ENCODE results near the gene PLEKHO2. TPM values are rescaled to one million over a fixed set of nuclear protein-coding genes. Genes with fewer than 3 reads are reported as not detected.
"Not testable (repeated sequence)": the region's sequence is repeated elsewhere in the genome, so short reads cannot be mapped to it uniquely, and the experiment has no call there.

PLEKHO2 gene, protein sequence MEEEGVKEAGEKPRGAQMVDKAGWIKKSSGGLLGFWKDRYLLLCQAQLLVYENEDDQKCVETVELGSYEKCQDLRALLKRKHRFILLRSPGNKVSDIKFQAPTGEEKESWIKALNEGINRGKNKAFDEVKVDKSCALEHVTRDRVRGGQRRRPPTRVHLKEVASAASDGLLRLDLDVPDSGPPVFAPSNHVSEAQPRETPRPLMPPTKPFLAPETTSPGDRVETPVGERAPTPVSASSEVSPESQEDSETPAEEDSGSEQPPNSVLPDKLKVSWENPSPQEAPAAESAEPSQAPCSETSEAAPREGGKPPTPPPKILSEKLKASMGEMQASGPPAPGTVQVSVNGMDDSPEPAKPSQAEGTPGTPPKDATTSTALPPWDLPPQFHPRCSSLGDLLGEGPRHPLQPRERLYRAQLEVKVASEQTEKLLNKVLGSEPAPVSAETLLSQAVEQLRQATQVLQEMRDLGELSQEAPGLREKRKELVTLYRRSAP
- total RNA-seq, result 33.4 and 34.7 TPM in 2 replicates

DNA sequence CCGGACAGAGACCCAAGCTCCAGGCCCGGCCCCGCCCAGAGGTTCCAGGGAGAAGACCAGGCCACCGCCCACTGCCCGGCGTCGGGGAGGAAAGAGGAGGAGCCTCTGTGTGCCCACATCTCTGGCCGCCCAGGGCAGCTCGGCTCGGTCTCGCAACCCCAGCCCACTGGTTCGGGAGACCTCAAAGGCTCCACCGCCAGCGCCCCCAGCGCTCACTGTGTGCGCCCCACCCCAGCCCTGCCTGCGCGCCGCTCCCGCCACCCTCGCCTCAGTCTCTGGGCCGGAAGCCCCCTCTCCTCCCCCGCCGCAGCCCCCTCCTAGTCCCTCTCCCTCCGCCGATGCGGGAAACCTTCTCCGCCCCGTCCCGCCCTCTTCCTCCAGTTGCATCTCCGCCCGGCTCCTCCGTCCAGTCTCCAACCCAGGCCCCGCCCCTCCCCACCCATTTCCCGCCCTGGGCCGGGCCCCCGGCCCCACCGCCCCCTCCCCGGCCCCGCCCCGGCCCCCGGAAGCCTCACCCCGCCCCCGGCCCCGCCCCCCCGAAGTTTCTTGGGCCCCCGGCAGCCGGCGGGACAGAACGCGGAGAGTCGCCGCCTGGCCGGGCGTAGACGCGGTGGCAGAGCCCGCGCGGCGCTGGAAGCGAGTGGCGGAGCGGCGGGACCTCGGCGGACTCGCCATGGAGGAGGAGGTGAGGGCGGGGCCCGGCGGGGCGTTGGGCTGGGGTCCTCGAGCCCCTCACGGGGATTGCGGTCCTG lies at the start of gene PLEKHO2:
Gene PLEKHO2, plus strand, starts transcription at position 572 of the 752 bp plus-strand sequence. Its CDS starts 102 bp downstream, at position 674.
- intact Hi-C loops (cut with micrococcal nuclease), result loop anchor here (1.0 to 5.0 kb wide), 7 partner anchors 16 to 689 kb away; partner anchors contain the start of genes PARP16, PIF1, SNX22 and SPG21

DNA sequence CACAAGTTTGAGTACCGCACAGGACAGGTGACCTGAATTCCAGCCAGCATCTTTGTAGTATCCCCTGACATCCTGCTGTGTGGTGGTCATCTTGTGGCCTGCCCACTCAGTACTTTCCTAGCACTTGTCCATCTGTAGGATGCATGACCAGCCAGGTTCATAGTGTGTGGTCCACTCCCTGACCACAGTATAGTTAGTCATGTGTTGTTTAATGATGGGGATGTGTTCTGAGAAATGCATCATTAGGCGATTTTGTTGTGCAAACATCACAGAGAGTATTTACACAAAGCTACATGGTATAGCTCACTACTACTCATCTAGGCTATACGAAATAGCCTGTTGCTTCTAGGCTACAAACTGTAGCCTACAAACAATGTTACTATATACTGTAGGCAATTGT lies 49.4 kb upstream of the PLEKHO2 start:
- intact Hi-C loops (cut with micrococcal nuclease), result no loop called here

DNA sequence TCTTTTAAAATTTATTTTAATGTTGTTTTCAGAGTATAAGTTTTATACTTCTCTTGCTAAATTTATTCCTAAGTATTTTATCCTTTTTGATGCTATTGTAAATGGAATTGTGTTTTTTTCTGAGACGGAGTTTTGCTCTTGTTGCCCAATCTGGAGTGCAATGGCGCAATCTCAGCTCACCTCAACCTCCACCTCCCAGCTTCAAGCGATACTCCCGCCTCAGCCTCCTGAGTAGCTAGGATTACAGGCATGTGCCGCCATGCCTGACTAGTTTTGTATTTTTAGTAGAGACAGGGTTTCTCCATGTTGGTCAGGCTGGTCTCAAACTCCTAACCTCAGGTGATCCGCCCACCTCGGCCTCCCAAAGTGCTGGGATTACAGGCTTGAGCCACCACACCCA lies 46.4 kb upstream of the PLEKHO2 start:
- intact Hi-C loops (cut with micrococcal nuclease), result not testable (repeated sequence)

DNA sequence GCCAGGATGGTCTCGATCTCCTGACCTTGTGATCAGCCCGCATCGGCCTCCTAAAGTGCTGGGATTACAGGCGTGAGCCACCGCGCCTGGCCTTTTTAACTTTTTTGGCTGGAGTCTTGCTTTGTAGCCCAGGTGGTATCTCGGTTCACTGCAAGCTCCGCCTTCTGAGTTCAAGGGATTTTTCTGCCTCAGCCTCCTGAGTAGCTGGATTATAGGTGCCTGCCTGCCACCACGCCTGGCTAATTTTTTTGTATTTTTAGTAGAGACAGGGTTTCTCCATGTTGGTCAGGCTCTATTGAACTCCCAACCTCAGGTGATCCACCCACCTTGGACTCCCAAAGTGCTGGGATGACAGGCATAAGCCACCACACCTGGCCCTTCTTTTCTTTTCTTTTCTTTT lies 45.8 kb upstream of the PLEKHO2 start:
- intact Hi-C loops (cut with micrococcal nuclease), result not testable (repeated sequence)

DNA sequence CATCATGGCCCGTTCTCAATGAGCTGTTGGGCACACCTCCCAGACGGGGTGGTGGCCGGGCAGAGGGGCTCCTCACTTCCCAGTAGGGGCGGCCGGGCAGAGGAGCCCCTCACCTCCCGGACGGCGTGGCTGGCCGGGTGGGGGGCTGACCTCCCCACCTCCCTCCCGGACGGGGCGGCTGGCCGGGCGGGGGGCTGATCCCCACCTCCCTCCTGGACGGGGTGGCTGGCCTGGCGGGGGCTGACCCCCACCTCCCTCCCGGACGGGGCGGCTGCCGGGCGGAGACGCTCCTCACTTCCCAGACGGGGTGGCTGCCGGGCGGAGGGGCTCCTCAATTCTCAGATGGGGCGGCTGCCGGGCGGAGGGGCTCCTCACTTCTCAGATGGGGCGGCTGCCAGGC lies 42.8 kb upstream of the PLEKHO2 start:
- intact Hi-C loops (cut with micrococcal nuclease), result not testable (repeated sequence)

DNA sequence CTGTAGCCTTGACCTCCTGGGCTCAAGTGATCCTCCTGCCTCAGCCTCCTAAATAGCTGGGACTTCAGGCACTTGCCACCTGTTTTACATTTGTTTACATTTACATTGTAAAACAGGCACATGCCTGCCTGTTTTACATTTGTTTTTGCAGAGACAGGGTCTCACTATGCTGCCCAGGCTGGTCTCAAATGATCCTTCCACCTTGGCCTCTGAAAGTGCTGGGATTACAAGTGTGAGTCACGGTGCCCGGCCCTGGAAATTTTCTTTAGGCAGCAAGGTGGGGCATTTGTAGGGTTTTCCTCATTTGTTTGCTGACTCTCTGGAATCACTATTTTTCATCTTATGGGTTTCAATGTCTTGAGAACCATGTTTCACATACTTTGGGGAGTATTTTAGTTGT lies 41.2 kb upstream of the PLEKHO2 start:
- intact Hi-C loops (cut with micrococcal nuclease), result no loop called here

DNA sequence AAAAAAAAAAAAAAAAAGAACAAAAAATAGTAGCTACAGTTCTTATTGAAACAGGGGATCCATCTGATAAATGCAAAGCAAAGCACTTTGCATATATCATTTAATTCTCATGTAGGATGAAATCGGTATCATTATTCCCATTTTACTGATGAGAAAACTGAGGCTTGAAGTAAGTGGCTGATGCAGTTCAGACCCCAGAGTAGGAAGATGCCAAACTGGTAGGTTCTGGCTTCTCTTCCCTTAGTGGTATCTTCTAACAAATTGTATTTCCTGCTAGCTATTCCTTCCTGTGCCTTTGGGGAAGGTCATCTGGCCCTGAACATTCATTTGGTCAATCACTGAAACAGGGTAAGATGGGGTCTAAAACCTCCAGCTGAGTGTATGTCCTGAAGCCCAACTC lies 38.2 kb upstream of the PLEKHO2 start:
- intact Hi-C loops (cut with micrococcal nuclease), result no loop called here

DNA sequence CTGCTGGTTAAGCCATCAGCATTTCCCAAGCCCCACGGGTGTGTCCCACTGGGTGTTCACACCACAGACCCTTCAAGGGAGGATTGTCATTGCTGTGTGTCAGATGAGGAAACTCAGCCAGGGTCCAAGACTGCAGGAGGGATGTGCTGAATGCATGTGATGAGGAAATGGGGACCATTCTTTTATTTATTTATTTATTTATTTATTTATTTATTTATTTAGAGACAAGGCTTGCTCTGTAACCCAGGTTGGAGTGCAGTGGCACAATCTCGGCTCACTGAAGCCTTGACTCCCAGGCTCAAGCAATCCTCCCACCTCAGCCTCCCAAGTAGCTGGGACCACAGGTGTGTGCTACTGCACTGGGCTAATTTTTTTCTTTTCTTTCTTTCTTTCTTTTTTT lies 37.1 kb upstream of the PLEKHO2 start:
- intact Hi-C loops (cut with micrococcal nuclease), result no loop called here

DNA sequence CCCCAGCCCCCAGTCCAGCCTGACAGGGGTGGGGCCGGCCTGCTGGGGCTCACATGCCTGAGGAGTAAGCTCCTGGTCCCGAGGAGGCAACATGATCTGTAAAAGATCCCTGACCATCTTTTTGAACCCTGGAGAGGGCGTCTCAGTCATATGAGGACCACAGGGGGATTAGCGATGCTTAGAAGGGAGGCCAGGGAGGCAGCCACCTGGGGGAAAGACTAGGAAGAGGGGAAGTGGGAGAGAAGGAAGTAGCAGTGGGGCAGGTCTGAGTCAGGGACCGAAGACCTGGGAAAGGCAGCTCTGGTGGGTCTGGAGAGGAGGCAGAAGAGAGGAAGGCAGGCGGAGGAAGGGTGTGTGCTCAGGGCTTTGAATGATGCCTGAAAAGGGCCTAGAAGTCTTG lies 35.2 kb upstream of the PLEKHO2 start:
- intact Hi-C loops (cut with micrococcal nuclease), result no loop called here

DNA sequence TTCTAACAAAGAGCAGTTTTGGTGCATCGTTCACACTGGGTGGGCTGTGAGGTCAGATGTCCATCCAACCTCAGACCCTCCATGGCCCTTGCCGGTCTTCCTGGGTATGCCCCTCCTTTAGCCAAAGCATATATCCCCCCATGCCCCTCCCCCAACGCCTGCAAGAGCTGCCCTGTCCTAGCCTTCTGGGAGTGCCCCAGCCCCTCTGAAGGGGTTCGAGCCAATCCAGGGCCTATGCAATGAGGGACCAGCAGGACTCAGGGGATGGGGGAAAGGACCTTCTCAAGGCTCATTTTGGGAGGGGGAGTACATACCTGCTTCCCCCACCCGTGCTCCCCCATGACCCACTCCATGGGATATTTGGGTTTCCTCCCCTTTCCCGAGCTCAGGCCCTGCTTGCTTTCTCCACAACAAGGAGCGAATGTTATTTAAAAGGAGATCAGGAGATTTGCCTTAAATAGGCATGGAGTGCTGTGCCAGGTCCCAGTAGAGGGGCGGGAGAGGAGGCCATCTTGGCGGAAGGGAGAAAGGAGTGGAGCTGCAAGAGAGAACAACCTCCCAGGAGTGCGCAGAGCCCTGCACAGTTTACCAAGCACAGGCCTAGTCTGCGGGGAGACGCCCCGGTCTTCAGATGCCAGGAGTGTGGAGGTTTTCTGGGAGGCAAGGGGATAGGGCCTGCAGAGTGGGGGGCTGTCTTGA lies 34.5 kb upstream of the PLEKHO2 start:
- intact Hi-C loops (cut with micrococcal nuclease), result no loop called here

DNA sequence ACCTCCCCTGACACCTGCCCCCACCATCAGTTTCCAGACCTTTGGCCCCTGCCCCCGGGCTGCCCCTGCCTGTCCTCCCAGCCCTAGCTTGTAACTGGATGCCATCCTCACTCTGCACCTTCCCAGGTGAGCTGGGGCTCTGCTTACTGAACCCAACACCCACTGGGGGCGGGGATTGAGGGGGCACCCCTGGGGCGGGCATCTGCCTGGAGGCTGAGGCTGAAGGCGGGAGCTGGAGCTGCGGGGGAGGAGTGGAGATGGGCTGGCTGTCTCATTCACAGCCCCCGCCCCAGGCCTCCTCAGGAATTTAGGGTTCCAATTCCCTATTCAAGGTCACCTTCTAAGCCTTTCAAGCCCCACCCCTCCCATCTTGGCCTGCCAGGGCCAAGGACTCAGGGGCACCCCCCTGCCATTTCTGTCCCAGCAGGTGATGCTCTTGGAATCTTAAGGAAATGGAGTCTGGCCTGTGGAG lies 33.9 kb upstream of the PLEKHO2 start:
- intact Hi-C loops (cut with micrococcal nuclease), result no loop called here

DNA sequence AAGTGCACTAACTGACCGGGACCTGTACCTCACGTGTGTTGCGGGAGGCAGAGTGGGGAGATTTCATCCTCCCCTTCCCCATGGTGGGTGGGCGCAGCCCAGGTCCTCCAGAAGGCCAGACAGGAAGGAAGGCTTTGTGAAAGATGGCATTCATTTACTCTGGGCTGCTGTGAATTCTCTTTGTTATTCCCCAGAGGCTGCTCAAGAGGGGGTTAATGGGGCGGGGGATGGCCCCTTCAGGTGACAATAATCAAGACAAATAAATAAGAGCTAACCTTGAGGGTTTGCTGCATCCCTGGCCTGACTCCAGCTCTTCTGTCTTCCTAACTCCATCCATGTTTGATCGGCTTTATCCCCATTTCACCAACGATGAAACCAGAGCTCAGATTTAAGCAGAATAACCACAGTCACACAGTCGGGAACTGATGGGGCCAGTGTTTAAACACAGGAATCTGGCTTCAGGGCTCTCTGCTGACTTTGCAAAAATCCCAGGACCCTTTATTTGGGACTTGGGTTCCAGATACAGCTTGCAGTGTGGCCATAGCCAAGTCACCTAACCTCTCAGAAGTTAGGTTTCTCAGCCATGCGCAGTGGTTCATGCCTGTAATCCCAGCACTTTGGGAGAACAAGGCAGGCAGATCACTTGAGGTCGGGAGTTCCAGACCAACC lies 32.8 kb upstream of the PLEKHO2 start:
- intact Hi-C loops (cut with micrococcal nuclease), result no loop called here

DNA sequence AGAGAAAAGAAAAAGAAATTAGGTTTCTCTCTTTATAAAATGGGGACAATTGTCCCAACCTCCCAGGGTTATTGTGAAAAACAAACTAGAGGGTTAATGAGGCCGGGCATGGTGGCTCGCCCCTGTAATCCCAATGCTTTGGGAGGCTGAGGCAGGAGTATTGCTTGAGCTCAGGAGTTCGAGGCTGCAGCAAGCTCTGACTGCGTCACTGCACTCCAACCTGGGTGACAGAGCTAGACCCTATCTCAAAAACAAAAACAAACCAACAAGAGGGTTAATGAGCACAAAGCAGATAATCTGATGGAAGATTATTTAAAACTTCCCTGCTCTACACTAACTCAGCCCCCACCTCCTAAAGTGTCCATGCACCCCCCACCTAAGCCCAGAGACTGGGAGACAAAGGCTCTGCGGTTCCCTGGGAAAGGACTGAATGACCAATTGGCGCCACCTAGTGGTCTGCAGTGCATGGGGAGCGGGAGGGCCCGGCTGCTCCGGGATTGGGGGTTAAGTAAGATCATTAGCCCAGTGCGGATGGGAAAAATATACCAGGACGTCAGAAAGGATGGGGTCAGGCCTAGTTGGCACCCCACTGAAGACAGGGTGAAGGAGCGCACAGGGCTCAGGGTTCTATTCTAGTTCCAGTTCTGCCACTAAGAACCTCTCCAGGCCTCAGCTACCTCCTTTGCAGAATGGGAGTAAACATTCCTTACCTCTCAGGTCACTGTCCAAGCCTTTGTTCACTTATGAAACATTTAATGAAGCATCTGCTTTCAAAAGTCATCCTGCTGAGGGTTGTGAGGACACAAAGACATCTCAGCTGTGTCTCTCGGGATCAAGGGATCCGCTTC lies 31.8 kb upstream of the PLEKHO2 start:
- intact Hi-C loops (cut with micrococcal nuclease), result loop anchor here (1.0 kb wide), 4 partner anchors 15 to 124 kb away; partner anchors contain the start of gene PIF1

DNA sequence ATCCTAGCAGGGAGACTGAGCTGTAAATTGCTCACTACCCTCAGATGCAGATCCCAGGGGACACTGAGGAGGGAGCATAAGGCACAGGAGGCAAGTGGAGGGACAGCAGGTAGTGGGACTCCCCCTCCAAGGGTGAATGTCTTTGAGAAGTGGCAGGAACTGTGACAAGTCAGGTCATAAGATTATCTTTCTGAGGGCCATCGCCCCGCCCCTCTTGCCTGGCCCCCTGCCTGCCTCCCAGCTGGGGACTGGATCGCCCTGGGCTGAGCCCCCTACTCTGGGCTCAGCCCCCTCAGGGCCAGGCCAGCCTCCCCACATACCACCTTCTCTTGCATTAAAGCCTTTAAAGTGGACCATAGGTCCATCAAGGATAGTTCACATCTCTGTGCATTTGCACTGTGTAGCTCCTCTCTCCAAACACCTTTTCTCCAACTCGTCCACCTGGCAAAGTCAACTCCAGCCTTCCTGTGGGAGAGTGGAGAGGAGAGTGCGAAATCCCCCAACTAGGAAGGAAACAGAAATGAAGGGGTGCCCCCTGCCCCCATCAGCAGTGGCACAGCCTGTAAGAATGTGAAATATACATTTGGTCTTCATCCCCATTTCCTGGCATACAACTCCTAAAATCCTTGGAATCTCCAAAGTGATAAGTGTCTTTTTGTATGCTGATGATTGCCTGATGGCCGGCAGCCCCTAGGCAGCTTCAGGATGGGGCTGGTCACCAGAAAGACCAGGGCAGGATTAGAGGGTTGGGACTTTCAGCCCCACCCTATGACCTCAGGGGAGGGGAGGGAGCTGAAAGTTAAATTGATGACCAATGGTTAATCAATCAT lies 31.0 kb upstream of the PLEKHO2 start:
- intact Hi-C loops (cut with micrococcal nuclease), result loop anchor here (1.0 kb wide), 4 partner anchors 15 to 124 kb away; partner anchors contain the start of gene PIF1

DNA sequence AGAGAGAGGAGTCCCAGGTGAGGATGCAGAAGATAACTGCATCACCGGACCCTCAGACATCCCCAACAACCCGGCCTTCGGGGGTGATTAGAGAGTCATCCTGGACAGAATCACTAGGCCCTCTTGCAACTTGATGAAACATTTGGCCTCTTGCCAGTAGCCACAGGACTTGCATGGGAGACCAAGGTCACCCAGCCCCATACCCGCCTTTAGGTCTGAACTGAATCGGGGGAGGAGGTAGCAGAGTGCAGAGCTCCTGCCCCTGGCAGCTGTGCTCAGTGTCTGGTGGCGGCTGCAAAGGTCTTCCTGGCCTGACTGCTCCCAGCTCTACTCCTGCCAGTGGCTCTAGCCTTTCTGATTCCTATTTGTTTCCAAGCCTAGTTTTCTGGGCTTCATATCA lies 28.6 kb upstream of the PLEKHO2 start:
- intact Hi-C loops (cut with micrococcal nuclease), result no loop called here

DNA sequence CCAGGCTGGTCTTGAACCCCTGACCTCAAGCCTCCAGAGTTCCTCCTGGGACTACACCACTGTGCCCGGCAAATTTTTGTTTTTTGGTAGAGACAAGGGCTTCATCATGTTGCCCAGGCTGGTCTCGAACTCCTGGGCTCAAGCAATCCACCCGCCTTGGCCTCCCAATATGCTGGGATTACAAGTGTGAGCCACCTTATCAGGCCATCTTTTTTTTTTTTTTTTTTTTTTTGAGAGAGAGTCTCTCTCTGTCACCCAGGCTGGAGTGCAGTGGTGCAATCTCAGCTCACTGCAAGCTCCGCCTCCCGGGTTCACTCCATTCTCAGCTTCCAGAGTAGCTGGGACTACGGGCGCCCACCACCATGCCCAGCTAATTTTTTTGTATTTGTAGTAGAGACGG lies 27.4 kb upstream of the PLEKHO2 start:
- intact Hi-C loops (cut with micrococcal nuclease), result not testable (repeated sequence)

DNA sequence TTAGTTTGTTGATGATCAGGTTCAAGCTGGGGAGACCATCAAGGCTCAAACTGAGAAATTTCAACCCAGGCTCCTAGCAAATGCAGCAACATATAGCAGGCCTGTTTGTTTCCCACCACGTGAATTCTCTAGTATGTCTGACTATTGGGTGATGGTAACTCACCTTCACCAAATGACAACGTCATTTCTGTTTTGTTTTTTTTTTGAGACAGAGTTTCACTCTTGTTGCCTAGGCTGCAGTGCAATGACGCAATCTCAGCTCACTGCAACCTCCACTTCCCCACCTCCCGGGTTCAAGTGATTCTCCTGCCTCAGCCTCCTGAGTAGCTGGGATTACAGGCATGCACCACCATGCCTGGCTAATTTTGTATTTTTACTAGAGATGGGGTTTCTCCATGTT lies 26.8 kb upstream of the PLEKHO2 start:
- intact Hi-C loops (cut with micrococcal nuclease), result not testable (repeated sequence)

DNA sequence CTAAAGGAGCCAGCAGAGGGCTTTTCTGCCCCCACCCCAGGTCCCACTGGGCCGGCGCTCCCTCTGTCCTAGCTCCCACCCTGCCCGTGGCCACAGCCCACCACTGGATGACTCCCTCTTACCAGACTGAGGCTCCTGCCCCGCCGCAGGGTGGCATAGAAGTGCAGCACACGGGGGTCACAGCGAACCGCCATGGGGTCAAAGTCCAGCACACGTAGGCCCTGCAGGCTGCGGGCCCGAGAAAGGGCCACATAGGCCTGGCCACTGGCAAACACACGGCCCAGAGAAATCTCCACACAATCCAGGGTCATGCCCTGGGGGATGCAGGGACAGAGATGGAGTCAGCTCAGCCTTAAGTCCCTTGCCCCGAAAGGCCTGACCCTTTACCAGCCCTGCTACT lies 25.3 kb upstream of the PLEKHO2 start:
- intact Hi-C loops (cut with micrococcal nuclease), result no loop called here

DNA sequence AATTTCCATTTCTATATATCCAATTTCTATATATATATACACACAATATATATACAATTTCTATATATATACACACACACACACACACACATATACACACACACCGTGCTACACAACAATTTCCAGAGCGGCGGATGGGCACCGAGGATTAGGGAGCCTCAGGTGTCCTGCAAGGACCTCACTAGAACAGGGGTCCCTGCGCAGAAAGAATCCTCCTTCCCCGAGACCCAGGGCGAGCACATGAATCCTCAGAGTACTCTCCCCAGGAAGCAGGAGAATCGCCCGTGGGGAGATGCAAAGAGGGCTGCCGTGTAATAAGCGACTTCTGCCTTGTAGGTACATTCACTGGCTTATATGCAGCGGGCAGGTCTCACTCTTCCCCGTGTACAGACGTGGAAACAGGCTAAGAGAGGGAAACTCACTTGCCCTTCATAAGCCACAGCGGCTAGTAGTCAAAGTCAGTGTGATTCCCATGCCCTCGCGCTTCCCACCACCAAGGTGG lies 16.7 kb upstream of the PLEKHO2 start:
- intact Hi-C loops (cut with micrococcal nuclease), result loop anchor here (1.0 to 10.0 kb wide), 12 partner anchors 10 to 730 kb away; partner anchors contain the start of genes ANKDD1A, CLPX, MTFMT and PARP16
